GM19043 (cell line): ENCODE results near the gene OOEP.
"Not testable (repeated sequence)": the region's sequence is repeated elsewhere in the genome, so short reads cannot be mapped to it uniquely, and the experiment has no call there.

ENCODE experiments used
- ATAC-seq: cut with Tn5 transposase; IDR thresholded peaks from one replicate; pipeline ENCODE4 v1.9.1; 2021; ENCODE audit warnings: low read depth; ENCODE audit not compliant: unreplicated experiment

OOEP gene

DNA sequence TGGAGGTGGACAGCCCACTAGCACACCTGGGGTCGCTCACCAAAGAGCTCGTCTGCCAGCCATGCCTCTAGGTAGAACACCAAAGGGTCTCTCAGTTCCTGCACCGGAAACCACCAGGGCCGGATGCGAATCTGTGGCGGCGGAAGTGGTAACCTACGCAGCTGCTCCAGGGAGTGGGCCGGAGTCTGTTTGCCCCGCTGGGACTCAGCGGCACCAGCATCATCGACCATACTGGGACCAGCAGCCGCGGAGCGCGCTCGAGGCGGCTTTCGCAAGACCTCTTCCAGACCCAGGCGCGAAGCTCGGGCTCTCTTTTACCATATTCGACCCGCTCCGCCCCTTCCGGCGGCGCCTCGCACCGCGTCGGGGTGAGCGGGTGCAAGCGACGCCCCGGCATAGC, at the start of gene OOEP:
OOEP (minus strand) TSS at position 335 of the 400 bp plus-strand sequence; CDS start at position 230, 105 bp downstream.
- no peak for ATAC-seq

DNA sequence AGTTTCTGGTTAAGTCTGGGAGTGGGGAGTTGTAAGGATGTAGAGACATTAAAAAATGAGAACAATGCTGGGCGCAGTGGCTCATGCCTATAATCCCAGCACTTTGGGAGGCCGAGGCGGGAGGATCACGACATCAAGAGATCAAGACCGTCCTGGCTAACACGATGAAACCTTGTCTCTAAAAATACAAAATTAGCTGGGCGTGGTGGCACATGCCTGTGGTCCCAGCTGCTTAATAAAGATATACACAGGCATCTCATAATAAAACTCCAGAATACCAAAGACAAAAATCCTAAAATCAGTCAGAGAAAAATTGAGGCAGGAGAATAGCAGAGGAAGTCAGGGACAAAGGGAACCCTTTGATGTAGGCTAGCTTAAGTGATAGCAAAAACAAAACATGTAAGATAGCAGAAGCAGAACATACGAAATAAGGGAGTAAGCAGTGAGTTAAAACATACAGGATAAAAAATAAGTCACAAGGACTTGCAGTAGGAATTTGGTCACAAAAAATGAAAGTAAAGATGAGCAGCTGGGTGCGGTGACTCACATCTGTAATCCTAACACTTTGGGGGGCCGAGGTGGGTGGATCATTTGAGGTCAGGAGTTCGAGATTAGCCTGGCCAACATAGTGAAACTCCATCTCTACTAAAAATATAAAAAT, 48.5 kb upstream of the OOEP start:
- ATAC-seq: no peak

DNA sequence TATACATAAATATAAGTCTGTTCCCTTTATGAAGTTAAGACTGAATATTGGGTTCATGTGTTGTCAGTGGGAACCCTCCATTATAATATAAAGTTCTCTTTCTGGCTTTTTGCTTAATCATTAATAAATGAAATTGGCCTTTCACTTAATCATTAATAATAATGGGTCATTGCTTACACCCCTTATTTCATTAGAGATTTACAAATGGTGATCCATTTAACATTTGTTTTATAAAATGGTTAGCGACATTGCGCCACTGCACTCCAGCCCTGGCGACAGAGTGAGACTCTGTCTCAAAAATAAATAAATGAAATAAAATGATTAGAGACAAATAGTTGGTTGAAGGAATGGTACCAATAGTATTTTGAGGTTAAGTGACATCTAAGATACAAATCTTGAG, 43.4 kb upstream of the OOEP start:
- no peak for ATAC-seq

DNA sequence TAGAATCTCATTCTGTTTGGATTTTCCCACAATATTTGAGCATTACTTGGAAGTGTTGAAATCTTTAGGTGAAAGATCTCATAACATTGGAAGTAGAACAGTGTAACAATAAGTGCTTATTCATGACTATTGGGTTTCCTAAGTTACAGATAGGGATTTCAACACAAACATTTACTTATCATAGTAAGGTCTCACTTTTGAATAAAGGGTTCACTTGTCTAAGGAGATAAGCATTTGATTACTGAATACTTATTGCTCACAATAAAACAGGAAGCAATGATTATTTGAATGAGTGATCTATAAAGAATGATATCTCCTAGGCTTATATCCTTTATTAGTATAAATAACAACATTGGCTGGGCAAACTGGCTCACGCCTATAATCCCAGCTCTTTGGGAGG, 39.7 kb upstream of the OOEP start:
- ATAC-seq: no peak

DNA sequence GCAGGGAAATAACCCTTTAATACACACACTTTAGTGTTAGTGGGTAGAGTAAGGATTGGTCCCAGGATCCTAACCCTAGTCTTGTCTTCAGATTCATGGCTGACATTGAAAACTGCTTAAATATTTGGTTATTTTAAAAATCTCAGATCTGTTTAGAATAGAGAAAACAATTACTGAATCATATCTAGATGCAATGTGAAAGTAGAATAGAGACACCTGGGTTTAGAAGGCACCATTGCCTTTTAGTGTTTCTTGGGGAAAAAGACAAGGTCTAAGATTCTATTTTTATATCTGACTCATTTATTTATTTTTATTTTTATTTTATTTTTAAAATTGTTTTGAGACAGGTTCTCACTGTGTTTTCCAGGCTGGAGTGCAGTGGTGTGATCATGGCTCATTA, 31.0 kb upstream of the OOEP start:
- no peak for ATAC-seq

DNA sequence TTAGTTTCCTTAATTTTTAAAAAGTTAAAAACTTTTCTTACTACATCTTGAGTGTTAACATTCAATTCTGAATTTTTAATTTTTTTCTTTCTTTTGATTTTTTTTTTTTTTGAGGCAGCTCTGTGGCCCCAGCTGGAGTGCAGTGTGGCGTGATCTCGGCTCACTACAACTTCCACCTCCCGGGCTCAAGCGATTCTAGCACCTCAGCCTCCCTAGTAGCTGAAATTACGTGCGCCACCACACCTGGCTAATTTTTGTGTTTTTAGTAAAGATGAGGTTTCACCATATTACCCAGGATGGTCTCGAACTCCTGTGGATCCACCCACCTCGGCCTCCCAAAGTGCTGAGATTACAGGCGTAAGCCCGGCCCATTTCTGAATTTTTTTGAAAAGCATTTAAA, 26.2 kb upstream of the OOEP start:
- ATAC-seq: no peak

DNA sequence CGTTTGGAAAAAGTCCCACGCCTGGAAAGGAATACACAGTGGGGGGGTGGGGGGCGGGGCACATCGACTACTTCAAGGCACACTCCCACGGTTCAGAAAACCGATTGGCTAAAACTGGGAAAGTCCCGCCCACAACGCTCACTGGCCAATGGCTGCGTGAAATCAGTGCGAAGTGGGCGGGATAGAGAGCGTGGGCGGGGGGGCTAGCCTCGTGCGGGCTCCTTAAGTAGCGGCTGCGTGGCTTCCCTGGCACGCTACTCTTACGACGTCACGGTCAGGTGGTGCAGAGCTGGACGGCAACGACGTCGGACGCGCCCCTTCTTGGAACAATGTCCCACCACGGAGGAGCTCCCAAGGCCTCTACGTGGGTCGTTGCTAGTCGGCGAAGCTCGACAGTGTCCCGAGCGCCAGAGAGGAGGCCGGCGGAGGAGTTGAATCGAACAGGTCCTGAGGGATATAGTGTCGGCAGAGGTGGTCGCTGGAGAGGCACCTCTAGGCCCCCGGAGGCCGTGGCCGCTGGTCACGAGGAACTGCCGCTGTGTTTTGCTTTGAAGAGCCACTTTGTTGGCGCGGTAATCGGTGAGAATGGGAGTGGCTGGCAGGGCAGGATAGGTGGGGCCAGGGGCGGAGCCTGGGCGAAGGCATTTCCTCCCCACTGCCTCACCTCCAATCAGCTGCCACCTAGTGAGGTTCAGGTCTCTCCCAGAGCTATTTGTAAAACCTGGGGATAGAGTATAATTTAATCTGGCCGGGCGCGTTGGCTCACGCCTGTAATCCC, 25.1 kb upstream of the OOEP start, which contains the start of gene DDX43:
DDX43 (plus strand) TSS at position 252 of the 778 bp plus-strand sequence; CDS start at position 330, 78 bp downstream.
- peak; percentile 51 for ATAC-seq

DNA sequence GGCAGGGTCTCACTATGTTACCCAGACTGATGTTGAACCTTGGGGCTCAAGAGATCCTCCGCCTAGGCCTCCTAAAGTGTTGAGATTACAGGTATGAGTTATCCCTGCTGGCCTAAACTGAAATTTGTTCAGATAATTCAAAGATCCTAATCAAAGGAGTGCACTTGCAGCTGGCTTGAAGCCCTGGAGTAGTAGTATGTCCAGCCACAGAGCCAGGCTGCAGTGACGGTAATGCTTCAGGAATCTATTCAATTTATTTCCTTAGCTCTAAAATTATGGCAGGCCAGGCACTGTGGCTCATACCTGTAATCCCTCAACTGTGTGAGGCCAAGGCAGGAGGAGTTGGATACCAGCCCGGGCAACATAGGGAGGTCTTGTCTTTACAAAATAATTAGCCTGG, 23.6 kb upstream of the OOEP start:
- no peak for ATAC-seq

DNA sequence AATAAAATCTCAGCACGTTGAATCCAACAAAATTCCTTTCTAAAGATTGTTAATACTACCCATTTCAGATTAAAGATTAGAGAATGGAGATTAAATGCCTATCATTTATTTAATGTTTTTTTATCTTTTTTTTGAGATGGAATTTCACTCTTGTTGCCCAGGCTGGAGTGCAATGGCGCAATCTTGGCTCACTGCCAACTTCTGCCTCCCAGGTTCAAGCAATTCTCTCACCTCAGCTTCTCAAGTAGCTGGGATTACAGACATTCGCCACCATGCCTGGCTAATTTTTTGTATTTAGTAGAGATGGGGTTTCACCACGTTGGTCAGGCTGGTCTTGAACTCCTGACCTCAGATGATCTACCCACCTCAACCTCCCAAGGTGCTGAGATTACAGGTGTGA, 22.5 kb upstream of the OOEP start:
- ATAC-seq: not testable (repeated sequence)

DNA sequence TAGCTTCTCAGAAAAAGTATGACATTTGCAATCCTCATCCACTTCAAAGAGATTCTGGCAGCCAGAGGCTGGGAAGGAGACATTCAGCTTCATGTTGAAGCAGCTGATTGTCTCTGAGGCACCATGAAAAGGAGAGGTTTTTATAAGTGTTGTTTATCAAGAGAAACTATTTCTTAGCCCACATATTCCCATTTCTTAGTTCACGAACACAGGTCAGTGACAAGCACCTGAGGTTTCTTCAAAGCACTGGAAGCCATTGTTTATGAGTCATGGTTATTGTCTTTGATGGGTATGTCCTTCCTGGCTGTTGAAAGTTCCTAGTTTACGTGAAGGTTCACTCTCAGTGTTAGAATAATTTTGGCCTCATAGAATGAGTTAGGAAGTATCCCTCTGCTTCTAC, 22.0 kb upstream of the OOEP start:
- ATAC-seq: no peak

DNA sequence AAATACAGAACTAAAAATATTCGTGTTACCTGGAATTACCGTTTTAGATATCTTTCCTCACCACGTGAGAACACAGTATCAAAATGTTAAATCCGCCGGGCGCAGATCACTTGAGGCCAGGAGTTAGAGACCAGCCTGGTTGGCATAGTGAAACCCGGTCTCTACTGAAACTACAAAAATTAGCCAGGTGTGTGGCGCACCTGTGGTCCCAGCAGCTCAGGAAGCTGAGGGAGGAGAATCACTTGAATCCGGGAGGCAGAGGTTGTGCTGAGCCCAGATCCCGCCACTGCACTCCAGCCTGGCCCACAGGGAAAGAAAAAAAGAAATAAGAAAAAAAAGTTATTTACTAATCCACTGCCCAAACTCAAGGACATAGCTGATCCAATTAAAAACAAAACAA, 20.2 kb upstream of the OOEP start:
- ATAC-seq: no peak

DNA sequence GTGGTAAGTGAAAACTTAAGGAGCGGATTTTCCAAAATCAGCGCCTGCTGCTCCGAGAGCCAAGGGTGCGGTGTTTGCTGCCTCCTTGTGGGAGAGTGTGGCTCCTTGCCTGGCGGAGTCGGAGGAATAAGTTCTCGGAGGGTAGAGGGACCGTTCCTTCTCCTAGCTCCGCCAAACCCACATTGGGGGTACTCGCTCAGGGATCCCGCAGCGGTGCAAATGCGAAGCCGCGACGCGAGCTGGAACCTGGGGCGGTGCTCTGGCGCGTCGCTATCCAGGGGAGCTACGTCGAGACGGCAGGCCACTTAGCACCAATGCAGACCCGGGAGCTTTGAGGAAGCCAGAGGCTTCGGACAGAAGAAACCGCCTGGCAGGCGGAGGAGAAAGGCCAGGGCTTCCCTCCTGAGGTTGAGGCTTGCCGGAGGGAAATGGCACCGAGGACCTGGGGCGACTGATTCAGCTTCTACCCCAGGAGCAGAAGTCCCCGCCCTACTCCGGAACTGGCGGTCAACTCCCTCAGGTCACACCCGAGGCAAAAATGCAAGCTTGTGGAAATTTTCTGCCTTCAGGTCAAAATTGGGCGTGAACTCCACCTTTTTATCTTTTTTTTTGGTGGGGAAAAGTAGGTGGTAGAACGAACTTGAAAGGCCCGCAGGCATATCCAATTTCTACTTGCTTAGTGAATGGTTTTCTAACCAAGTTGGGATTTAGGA, 19.3 kb upstream of the OOEP start:
- peak; percentile 78 for ATAC-seq

DNA sequence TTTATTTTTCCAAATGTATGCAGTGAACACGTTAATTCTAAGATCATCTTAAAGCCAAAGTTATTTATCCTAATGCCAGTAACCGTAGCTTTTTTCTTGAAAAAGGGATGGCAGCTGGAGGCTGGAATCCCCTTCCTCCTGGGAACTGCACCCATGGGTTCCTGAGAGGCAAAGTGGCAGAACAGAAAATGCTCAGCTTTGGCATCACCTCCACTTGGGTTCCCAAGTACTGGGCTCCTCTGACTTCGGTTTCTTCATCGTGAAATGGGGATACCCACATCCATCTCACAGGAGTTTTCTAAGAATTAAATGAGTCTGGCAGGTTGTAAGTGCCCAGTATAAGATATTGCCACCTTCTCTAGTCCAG, 18.7 kb upstream of the OOEP start:
- ATAC-seq: peak; percentile 7

DNA sequence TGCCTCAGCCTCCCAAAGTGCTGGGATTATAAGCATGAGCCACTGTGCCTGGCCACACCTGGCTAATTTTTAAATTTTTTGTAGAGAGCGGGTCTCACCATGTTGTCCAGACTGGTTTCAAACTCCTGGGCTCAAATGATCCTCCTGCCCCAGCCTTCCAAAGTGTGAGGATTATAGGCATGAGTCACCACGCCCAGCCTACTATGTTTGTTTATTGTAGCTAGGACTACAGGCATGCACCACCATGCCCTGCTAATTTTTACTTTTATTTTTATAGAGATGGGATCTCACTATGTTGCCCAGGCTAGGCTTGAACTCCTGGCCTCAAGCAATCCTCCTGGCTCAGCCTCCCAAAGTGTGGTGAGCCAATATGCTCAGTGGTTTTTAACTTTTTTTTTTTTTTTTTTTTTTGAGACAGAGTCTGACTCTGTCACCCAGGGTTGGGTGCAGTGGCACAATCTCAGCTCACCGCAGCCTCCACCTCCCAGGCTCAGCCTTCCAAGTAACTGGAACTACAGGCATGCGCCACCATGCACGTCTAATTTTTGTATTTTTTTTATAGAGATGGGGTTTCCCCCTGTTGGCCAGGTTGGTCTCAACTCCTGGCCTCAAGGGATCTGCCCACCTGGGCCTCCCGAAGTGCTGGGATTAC, 12.9 kb upstream of the OOEP start:
- no peak for ATAC-seq

DNA sequence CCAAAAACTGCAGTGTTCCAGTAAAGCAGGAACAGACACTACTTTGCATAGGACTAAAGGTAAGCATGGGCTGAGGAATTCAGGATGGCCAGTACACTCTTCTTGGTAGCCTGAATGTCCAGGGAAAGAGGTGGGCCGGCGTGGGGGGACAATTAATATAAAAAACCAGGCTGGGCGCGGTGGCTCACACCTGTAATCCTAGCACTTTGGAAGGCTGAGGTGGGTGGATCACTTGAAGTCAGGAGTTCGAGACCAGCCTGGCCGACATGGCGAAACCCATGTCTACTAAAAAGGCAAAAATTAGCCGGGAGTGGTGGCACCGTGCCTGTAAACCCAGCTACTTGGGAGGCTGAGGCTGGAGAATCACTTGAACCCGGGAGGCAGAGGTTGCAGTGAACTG, 11.8 kb upstream of the OOEP start:
- ATAC-seq: not testable (repeated sequence)

DNA sequence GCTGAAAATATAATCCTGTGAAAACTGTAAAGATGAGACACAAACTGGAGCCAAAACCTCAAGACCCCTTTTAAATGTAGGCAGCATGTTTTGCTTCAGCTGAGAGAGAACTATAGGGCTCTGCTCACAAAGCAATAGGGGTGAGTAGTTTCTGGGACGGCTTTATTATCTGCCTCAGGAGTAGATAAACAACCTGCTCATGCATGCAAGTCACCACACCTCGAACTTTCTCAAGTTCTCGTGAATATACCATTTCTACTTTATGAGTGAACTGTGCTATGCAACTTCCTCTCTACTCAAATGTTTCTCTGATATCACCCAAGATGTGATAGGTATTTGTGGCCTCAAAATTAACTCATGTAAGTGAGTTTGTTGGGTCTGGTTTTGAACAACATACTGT, 7.5 kb upstream of the OOEP start:
- no peak for ATAC-seq

DNA sequence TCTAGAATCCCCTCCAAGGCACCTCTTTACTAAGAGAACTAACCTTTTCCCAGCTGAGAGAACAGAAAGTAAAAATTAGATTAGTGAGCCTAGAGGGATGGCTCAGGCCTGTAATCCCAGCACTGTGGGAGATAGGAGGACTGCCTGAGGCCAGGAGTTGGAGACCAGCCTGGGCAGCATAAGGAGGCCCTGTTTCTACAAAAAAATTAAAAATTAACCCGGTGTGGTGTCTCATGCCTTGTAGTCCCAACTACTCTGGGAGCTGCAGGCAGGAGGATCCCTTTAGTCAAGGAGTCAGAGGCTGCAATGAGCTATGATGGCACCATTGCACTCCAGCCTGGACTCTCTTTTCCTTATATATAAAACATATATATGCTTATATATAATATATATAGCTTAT, 5.5 kb upstream of the OOEP start:
- ATAC-seq: no peak

DNA sequence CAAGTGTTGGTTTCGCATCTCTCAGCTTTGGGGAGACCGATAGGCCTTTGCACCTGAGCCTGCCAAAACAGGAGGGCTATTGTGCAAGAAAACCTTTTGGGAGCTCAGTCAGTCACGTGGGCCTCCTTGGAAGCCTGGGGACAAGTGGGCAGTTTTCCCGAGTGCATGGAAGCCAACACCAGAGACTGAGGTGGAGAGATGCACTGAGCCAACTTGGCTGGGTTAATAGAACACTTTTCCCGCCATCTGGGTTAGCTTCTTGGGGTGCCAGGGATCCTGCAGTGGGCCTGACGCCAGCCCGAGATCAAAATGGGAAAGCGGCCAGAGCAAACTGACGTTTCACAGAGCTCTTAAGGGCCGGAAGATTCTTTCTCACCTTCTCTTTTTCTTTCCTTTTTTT, 2.8 kb upstream of the OOEP start:
- no peak for ATAC-seq

DNA sequence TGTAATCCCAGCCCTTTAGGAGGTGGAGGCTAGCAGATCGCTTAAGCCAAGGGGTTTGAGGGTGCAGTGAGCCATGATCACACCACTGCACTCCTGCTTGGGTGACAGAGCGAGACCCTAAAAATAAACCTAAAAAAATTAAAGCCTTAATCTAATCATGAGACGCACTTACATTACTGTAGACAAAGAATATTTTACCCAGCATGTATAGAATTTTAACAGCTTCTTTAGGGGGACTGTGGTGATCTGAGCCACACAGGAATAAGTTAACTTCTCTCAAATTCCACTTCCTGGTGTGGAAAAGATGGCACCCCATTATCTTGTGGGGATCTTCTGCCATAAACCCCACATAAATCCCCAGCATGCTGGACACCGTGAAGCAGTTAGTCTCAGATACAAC, 2.3 kb upstream of the OOEP start:
- no peak for ATAC-seq

DNA sequence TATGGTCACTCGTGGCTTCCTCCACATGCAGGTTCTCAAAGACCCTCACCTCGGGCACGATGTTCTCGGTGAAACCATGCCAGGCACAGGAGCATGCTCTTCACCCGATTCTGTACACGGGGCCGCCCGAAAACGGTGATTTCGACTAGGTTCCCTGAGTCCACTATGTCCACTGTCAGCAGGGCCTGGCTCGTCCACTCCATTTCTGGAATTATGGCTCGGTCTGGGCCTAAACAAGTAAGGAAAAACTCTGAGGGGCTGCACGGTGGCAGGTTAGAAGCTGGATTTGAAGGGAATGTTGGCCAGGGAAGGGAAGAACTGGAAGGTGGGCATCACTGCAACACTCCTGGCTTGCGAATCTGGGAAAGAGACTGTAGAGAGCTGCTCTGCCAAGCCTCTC, 540 bp downstream of the OOEP start:
- no peak for ATAC-seq

DNA sequence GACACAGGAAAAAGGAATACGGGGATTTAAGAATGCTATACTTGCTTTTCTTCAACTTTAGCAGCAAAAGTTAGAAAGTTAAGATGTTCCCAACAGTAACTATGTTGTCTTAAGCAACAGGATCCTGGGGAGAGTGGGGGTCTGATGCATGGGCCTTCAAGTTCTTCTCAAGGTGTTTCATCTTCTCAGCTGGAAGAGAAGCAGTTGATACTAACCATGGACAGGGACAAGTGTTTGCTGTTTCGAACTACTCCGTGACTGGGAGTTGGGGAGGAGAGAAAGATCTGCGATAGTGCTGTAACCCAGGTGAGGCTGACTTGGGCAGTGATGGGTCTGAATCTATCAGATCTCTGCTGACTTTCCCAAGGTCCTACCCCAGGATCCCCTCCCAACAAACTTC, 1.0 kb downstream of the OOEP start:
- no peak for ATAC-seq
